Measurements from ENCODE around the gene UMAD1. TPM values are rescaled to one million over a fixed set of nuclear protein-coding genes. Genes with fewer than 3 reads are reported as not detected.

UMAD1 gene
- total and polyA plus RNA-seq, 2 of the 4 experiments (the other 2 are of a cell fraction), result 5.2 to 8.4 TPM

- dilution Hi-C loops (cut with HindIII; ENCODE audit: low sequenced_read_pairs, unreplicated experiment) (no loop called here), intact Hi-C loops (cut with micrococcal nuclease) (no loop called here), in situ Hi-C loops (cut with MboI; ENCODE audit: low sequenced_read_pairs) (no loop called here)
- H3K23ac ChIP-seq (ENCODE audit: low read depth, low read length), result no peak overlapping the region
- H2BK120ac ChIP-seq (ENCODE audit: low read depth, low read length), result no peak overlapping the region
- no peaks in the 10 kb centered on the region for H3K79me1 ChIP-seq (ENCODE audit: low read depth in 1 of 2, low read length in 2 of 2)
- no peaks in the 10 kb centered on the region for H4K20me1 ChIP-seq (ENCODE audit: insufficient read depth, low read length)
- H3K9me3 ChIP-seq (ENCODE audit: control insufficient read depth, insufficient read depth, low read length), result no peaks in the 10 kb centered on the region
- H2AK9ac ChIP-seq (replicated peaks; ENCODE audit: low read depth, low read length, poor library complexity), result no peak overlapping the region
- no peak overlapping the region for H2BK5ac ChIP-seq (ENCODE audit: low read depth, low read length, poor library complexity, severe bottlenecking)
- DNase-seq (peak; percentile 16), ATAC-seq (ENCODE audit: low read depth) (peak; percentile 46)
- no peak overlapping the region for H3K56ac ChIP-seq (ENCODE audit: extremely low read depth, insufficient read depth, low read length)
- H3K4me1 ChIP-seq (ENCODE audit: control insufficient read depth, insufficient read depth, low read length), result no peaks in the 10 kb centered on the region
- BruUV-seq (replicated peaks), result no TSS peak
- no peak overlapping the region for H2AK5ac ChIP-seq (ENCODE audit: low read depth, low read length)
- no peak overlapping the region for H3K4me2 ChIP-seq (ENCODE audit: low read depth, low read length)
- no peak overlapping the region for H3K4ac ChIP-seq (ENCODE audit: low read depth, low read length)
- H2BK15ac ChIP-seq (ENCODE audit: low read depth, low read length), result no peak overlapping the region
- no peaks in the 10 kb centered on the region for H3K9me1 ChIP-seq (ENCODE audit: insufficient read depth, low read length)
- H4K8ac ChIP-seq (ENCODE audit: low read depth in 2 of 2, low read length in 2 of 2), result no peak overlapping the region
- no peak overlapping the region for H4K5ac ChIP-seq (ENCODE audit: low read depth, low read length)
- H3K27me3 ChIP-seq (ENCODE audit: control insufficient read depth, insufficient read depth, low read length), result no peaks in the 10 kb centered on the region
- H3K4me3 ChIP-seq (ENCODE audit: insufficient read depth, low read depth, low read length), result no peak overlapping the region
- no peak overlapping the region for H2AFZ ChIP-seq (replicated peaks; ENCODE audit: low read length, poor library complexity)
- H3K14ac ChIP-seq (replicated peaks; ENCODE audit: low read depth, low read length), result no peak overlapping the region
- no peak overlapping the region for H4K91ac ChIP-seq (ENCODE audit: insufficient read depth, low read depth, low read length)
- H3K9ac ChIP-seq (ENCODE audit: low read depth, low read length), result no peak overlapping the region
- POLR2A ChIA-PET (ENCODE audit: unreplicated experiment), result no interaction called here
- WGBS, 2 experiments (ENCODE audit: extremely low coverage in 2 of 2, insufficient read length in 1 of 2), result 71% methylated on average over 1 of the region's 4 CpGs; no CpG with 5 or more reads in 1 of the 2 experiments
- H3K36me3 ChIP-seq (ENCODE audit: control insufficient read depth, insufficient read depth, low read length), result no peaks in the 10 kb centered on the region
- TF ChIP-seq USF2 (IDR thresholded peaks at IDR 0.05; ENCODE audit: low read depth, low read length) (no peak), SMC3 (IDR thresholded peaks at IDR 0.05; ENCODE audit: low read depth, low read length) (no peak), MAZ (IDR thresholded peaks at IDR 0.05; ENCODE audit: borderline replicate concordance, low read depth, low read length) (no peak), RCOR1 (IDR thresholded peaks at IDR 0.05; ENCODE audit: insufficient replicate concordance, low read length) (no peak), NFE2L2 (IDR thresholded peaks at IDR 0.05; ENCODE audit: low read depth, low read length) (no peak), RFX5 (IDR thresholded peaks at IDR 0.05; ENCODE audit: low read depth, low read length) (no peak), BHLHE40 (IDR thresholded peaks at IDR 0.05; ENCODE audit: low read depth, low read length) (no peak), CEBPB (IDR thresholded peaks at IDR 0.05; ENCODE audit: low read depth, low read length) (no peak), POLR2A (IDR thresholded peaks at IDR 0.05; ENCODE audit: low read depth, low read length) (no peak), CHD1 (IDR thresholded peaks at IDR 0.05; ENCODE audit: low read depth, low read length) (no peak), CTCF (conservative IDR thresholded peaks at IDR 0.05; ENCODE audit: low read depth, low read length) (no peak), ELK1 (IDR thresholded peaks at IDR 0.05; ENCODE audit: borderline replicate concordance, low read depth, low read length) (no peak), FOS (IDR thresholded peaks at IDR 0.05; ENCODE audit: low read depth, low read length) (no peak), MAFK (IDR thresholded peaks at IDR 0.05; ENCODE audit: low read depth, low read length) (no peak), MXI1 (IDR thresholded peaks at IDR 0.05; ENCODE audit: borderline replicate concordance, low read depth, low read length) (no peak), RAD21 (IDR thresholded peaks at IDR 0.05; ENCODE audit: low read length) (no peak)
- no peak overlapping the region for H3K18ac ChIP-seq (ENCODE audit: low read depth, low read length)
- CTCF ChIA-PET, result interaction anchor here (0.5 kb wide), 1 partner anchor 136 kb away, joined by 9 read pairs; no protein-coding TSS in a partner anchor
- no peak overlapping the region for H2BK20ac ChIP-seq (ENCODE audit: low read depth, low read length)
- no peak overlapping the region for H3K27ac ChIP-seq (ENCODE audit: insufficient read depth, low read length)
Observed at GRCh38 chr7:7732621-7733281, 92.2 kb downstream of the UMAD1 start.
